ENCODE data around the gene TCF3.
"Not testable (repeated sequence)": the region's sequence is repeated elsewhere in the genome, so short reads cannot be mapped to it uniquely, and the experiment has no call there.

Gene TCF3

GRCh38 chr19:1650650-1651567, 1.5 kb downstream of the TCF3 start:
- peak; percentile 49 for DNase-seq (ENCODE audit: low read depth)

DNA sequence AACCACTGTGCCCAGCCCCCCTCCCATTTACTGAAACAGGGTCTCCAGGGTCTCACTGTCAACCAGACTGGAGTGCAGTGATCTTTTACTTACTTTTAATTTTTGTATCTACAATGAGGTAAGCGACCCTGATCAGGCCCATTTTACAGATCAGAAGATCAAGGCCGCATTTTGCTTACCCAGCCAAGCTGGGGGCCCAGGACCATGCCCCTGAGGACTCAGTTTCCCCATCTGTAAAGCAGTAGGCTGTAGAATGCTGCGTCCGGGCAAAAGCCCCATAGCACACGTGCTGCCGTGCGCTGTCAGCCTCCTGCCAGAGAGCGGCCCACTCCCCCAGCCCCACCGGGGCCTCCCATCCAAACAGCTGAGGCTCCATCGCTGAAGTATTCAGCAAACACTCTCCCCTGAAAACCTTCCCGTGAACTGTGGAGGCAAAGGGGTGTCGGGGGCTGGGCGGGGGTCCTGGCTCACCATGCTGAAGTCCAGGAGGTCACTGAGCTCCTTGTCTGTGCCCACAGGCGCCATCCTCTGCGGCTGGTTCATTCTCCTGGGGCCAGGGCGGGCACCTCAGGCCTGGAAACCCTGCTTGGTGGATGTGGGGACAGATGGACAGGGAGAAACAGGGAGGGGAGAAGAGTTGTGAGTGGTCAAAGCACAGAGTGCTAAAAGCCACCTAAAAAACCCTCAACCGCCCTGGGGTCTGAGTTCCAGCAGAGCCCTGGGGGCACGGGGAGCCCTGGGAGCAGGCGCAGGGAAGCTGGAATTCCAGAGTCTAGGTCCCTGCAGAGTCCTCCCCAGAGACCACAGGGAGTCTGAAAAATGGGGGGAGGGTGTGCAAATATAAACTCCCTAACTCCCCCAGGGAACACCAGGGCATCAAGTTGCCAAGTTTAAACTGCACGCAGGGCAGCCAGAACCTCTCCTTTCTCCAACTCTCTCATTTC, 2.4 kb downstream of the TCF3 start:
- DNase-seq (ENCODE audit: low read depth), result no peak

DNA sequence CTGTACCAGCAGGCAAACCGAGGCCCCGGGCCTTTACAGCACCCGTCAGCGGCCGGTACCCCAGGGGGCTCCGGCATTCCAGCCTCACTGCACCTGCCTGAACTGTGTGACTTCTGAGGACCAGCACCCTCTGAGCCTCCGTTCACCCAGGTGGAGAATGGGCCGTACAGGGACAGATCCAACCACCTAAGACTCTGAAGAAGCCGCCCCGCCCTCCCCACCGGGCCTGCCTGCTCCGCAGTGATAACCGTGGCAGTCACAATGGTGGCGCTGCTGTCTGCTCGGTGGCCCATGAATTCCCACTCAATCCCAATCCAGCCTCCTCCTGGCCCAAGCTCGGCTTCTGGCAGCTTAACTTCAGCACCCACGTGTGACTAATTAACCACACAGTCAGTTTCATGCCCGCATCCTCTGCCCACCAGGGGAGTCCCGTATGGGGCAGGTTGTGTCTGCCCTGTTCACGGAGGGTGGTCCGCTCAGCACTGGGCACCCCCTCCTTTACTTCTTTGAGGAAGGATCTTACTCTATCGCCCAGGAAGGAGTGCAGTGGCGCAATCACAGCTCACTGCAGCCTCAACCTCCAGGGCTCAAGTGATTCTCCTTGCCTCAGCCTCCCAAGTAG, 3.4 kb downstream of the TCF3 start:
- no peak for DNase-seq (ENCODE audit: low read depth)

DNA sequence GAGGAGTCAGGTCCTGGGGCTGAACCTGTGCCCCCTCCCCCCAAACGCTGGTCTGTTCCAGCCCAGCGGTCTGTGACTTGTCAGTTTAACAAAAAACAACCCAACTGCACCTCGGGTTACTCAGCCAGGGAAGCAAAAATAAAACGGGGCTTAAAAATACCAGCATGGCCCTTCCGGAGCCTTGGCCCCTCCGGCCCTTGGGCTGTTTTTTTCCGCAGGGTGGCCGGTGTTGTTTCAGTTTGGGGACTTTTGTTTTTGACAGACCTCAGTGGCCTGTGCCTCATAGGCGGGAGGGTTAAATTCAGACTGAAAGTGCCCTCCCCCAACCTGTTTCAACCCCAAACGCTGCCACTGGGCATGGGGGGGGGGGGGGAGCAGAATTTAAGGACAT, 4.0 kb downstream of the TCF3 start:
- DNase-seq (ENCODE audit: low read depth), result no peak

GRCh38 chr19:1647501-1648458, 4.6 kb downstream of the TCF3 start:
- DNase-seq (ENCODE audit: low read depth), result no peak

DNA sequence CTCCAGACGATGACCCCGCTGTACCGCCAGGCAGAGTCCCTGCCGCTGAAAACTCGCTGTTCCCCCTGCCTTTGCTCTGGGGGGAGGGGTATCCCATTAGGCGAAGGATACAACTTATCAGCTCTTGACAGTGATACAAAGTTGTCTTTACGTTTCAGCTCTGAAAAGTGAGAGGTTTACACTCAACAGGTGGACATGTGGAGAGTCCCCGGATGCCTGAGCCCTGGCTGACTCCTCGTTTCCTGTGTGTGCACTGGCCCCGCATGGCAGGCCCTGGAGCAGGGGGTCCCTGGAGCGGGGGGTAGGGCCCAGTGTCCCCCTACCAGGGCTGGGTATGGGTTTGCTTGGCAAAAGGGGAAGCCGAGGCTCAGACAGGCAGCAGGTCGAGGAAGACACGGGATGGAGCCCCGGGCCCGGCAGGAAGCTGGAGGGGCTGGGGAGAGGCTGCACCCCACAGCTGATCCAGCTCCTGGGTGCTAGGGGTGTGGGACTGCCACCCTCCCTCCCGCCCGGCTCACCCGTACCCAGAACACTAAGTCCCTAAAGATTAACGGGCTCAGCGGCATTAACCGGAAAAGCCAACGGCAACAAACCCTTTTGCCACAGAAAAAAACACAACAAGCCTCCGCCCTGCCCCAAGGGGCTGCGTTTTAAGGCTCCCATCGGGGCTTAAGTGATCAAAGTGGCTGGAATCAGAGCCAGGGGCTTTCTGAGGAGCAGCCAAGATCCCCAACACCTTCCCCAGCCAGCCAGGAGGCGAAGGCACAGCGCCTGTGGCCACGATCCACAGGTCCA, 5.6 kb downstream of the TCF3 start:
- no peak for DNase-seq (ENCODE audit: low read depth)

DNA sequence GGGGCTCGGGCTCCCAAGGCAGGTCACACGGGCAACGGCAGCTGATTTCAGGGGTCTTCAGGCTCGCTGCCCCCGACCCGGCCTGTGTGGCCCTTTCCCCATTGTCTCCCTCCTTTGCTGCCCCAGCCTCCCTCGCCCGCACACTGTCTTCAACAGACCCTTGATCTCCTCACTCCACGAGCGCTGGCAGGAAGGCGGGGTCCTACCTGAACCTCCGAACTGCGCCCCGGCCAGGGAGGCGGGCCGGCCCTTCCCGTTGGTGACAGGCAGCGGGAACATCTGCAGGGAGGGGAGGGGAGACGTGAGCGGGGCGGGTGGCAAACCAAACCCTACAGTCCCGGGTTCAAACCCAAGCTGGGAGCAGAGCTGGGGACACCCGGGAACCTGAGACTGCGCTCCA, 6.3 kb downstream of the TCF3 start:
- no peak for DNase-seq (ENCODE audit: low read depth)

GRCh38 chr19:1645299-1645698, 7.1 kb downstream of the TCF3 start:
- no peak for DNase-seq (ENCODE audit: low read depth)

- DNase-seq (ENCODE audit: low read depth), result no peak
These were observed 8.3 kb downstream of the TCF3 start for GRCh38 chr19:1644070-1644469.

DNA sequence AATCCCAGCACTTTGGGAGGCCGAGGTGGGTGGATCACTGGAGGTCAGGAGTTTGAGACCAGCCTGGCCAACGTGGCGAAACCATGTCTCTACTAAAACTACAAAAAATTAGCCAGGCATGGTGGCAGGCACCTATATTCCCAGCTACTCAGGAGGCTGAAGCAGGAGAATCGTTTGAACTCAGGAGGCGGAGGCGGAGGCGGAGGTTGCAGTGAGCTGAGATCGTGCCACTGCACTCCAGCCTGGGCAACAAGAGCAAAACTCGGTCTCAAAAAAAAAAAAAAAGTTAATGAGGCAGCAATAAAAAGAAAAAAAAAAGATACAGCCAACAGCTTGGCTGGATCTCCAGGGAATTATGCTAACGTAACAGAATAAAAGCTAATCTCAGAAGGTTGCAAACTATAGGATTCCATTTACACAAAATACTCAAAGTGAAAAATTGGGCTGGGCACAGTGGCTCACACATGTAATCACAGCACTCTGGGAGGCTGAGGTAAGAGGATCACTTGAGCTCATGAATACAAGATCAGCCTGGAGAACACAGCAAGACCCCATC, 11.4 kb downstream of the TCF3 start:
- not testable (repeated sequence) for DNase-seq (ENCODE audit: low read depth)

GRCh38 chr19:1636325-1637236, 15.8 kb downstream of the TCF3 start:
- DNase-seq (ENCODE audit: low read depth), result no peak

GRCh38 chr19:1634938-1635243, 17.5 kb downstream of the TCF3 start:
- DNase-seq (ENCODE audit: low read depth), result no peak

DNA sequence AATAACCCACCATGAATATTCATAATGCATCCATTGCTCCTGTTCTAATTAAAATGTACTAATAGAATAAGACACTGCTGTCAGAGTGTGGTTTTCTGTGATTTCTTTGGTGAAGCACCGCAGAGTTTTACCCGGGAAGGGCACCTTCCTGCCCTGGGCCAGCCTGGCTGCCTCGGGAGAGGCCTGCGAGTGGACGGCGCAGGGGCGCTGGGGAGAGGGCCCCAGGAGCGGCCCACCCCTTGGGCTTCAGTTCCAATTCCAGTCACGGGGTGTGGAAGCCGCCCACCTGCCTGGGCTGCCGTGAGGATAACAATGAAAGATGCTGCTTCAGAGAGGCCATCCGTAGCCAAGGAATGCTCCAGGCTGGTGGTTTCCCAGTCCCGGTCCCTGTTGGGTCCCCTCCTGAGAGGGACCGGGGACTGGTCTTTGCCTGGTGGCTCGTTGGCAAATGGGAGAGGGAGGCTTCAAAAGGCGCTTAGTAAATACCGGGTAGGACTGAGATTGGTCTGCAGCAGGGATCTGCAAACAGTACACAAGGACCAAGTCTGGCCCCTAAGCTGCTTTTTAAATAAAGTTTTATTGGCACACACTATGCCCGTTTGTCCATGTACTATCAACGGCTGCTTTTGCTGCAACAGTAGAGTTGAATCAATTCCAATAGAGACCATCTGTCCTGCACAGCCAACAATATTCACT, 18.0 kb downstream of the TCF3 start:
- no peak for DNase-seq (ENCODE audit: low read depth)

GRCh38 chr19:1633269-1633826, 19.1 kb downstream of the TCF3 start:
- DNase-seq (ENCODE audit: low read depth), result no peak

GRCh38 chr19:1632462-1633268, 19.8 kb downstream of the TCF3 start:
- no peak for DNase-seq (ENCODE audit: low read depth)

DNA sequence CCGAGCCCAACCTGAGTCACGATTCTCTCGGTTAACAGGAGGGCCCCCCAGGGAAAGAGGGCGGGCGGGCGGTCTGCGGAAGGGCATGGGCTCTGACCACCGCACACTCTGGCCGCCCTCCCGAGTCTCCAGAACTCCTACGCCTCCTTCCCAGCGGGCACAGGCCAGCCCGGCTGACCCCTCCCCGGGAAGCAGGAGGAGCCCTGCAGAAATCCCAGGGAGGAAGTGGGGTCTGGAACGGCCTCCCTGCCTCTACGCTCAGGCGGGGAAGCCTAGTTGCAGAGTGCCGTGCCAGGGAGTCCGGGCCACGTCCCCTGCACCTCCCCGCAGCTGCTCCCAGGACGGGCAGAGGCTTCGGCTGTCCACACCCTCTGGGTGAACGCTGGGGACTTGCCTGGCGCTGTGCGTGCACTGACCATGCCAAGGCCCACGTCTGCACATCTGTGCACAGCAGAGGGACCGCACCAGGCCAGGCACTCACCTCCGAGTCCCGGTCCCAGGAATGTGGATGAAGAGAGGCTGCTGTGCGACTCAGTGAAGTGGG, 20.8 kb downstream of the TCF3 start:
- no peak for DNase-seq (ENCODE audit: low read depth)

GRCh38 chr19:1630811-1631210, 21.6 kb downstream of the TCF3 start:
- DNase-seq (ENCODE audit: low read depth), result no peak

Measured in T follicular helper cell (primary cell).